ENCODE results near the gene ARID1B. TPM values are rescaled to one million over a fixed set of nuclear protein-coding genes. Genes with fewer than 3 reads are reported as not detected.

Gene ARID1B
- total and polyA plus RNA-seq, 4 donors = 7.0 to 49.0 (median 24.2) TPM

DNA sequence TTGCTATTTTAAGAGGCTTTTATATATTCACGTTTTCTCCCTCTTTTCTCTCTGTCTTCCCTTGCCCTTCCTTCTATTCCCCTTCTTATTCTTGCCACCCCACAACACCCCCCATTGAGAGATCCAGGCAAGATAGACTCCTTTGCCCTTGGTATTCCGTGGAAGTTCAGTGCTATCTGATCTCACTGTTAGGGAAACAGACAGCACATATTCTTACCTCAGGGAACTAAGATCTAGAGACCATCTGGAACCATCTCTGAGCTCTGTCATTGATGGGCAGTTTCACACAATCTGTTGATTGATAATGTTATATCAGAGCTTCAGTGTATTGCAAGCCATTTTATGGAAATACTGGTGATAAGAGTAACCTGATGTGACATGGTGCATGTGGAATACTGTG is 228.8 kb downstream of the ARID1B start:
- TF ChIP-seq NR2F2 (IDR thresholded peaks at IDR 0.05) (no peak), HNF4A (conservative IDR thresholded peaks at IDR 0.05) (no peak), TAF1 (conservative IDR thresholded peaks at IDR 0.05) (no peak), EGR1 (IDR thresholded peaks at IDR 0.05; ENCODE audit: low read depth in 2 of 2) (no peak), FOXA2 (IDR thresholded peaks at IDR 0.05) (no peak), ATF3 (IDR thresholded peaks at IDR 0.05) (no peak), YY1 (IDR thresholded peaks at IDR 0.05) (no peak), HNF4G (IDR thresholded peaks at IDR 0.05) (no peak), SP1 (IDR thresholded peaks at IDR 0.05) (no peak), JUND (IDR thresholded peaks at IDR 0.05) (no peak), FOXA1 (IDR thresholded peaks at IDR 0.05) (no peak), MAX (IDR thresholded peaks at IDR 0.05) (no peak), GABPA (IDR thresholded peaks at IDR 0.05 in 1 of 2, conservative IDR thresholded peaks at IDR 0.05 in 1 of 2) (no peak), RXRA (IDR thresholded peaks at IDR 0.05) (no peak), RAD21 (IDR thresholded peaks at IDR 0.05) (no peak), ZBTB33 (IDR thresholded peaks at IDR 0.05) (no peak)
- peaks cover 0 to 1% (median 0%) of the 10 kb centered on the region in 4 donors for H3K4me1 ChIP-seq (ENCODE audit: control insufficient read depth in 4 of 4, insufficient read depth in 4 of 4, low read length in 3 of 4)
- no peak for DNase-seq (ENCODE audit: low spot score)
- no peaks in the 10 kb centered on the region for H3K27me3 ChIP-seq (ENCODE audit: control insufficient read depth in 4 of 4, insufficient read depth in 4 of 4, low read length in 3 of 4)
- no peak overlapping the region for H3K27ac ChIP-seq (ENCODE audit: low read depth in 1 of 2, low read length in 2 of 2)
- H3K36me3 ChIP-seq (ENCODE audit: control insufficient read depth in 4 of 4, insufficient read depth in 3 of 4, low read depth in 1 of 4, low read length in 3 of 4) = no peaks in the 10 kb centered on the region
- H3K4me3 ChIP-seq (ENCODE audit: low read depth in 1 of 3, low read length in 3 of 3) = no peak overlapping the region
- no peak overlapping the region for H3K9ac ChIP-seq (ENCODE audit: low read depth in 1 of 2, low read length in 2 of 2)
- H3K9me3 ChIP-seq (ENCODE audit: control insufficient read depth in 4 of 4, low read length in 3 of 4) = no peaks in the 10 kb centered on the region
- WGBS = 81% methylated on average over 2 of the region's 2 CpGs

GRCh38 chr6:157008568-157008967 is 231.4 kb downstream of the ARID1B start:
- Histone ChIP-seq H3K4me3 (ENCODE audit: low read depth in 1 of 3, low read length in 3 of 3) (no peak overlapping the region), H3K36me3 (ENCODE audit: control insufficient read depth in 4 of 4, insufficient read depth in 3 of 4, low read depth in 1 of 4, low read length in 3 of 4) (no peaks in the 10 kb centered on the region), H3K27me3 (ENCODE audit: control insufficient read depth in 4 of 4, insufficient read depth in 4 of 4, low read length in 3 of 4) (no peaks in the 10 kb centered on the region), H3K9ac (ENCODE audit: low read depth in 1 of 2, low read length in 2 of 2) (no peak overlapping the region), H3K9me3 (ENCODE audit: control insufficient read depth in 4 of 4, low read length in 3 of 4) (no peaks in the 10 kb centered on the region), H3K4me1 (ENCODE audit: control insufficient read depth in 4 of 4, insufficient read depth in 4 of 4, low read length in 3 of 4) (peaks cover 0 to 1% (median 0%) of the 10 kb centered on the region in 4 donors), H3K27ac (ENCODE audit: low read depth in 1 of 2, low read length in 2 of 2) (no peak overlapping the region)
- 93% methylated on average over 7 of the region's 7 CpGs for WGBS
- DNase-seq (ENCODE audit: low spot score) = no peak
- TF ChIP-seq NR2F2 (IDR thresholded peaks at IDR 0.05) (no peak), EGR1 (IDR thresholded peaks at IDR 0.05; ENCODE audit: low read depth in 2 of 2) (no peak), FOXA2 (IDR thresholded peaks at IDR 0.05) (no peak), ATF3 (IDR thresholded peaks at IDR 0.05) (no peak), ZBTB33 (IDR thresholded peaks at IDR 0.05) (no peak), RAD21 (IDR thresholded peaks at IDR 0.05) (no peak), FOXA1 (IDR thresholded peaks at IDR 0.05) (no peak), YY1 (IDR thresholded peaks at IDR 0.05) (no peak), GABPA (IDR thresholded peaks at IDR 0.05 in 1 of 2, conservative IDR thresholded peaks at IDR 0.05 in 1 of 2) (no peak), HNF4A (conservative IDR thresholded peaks at IDR 0.05) (no peak), RXRA (IDR thresholded peaks at IDR 0.05) (no peak), JUND (IDR thresholded peaks at IDR 0.05) (no peak), REST (IDR thresholded peaks at IDR 0.05) (no peak), TAF1 (conservative IDR thresholded peaks at IDR 0.05) (no peak), CTCF (IDR thresholded peaks at IDR 0.05; ENCODE audit: low read depth, low read length, missing input control) (no peak), HNF4G (IDR thresholded peaks at IDR 0.05) (no peak), SP1 (IDR thresholded peaks at IDR 0.05) (no peak), MAX (IDR thresholded peaks at IDR 0.05) (no peak)

Data from liver (tissue), 9 donors.